Neutrophil (primary cell): ENCODE results near the gene CHCHD4.

Experiments used
- H3K27ac ChIP-seq: fragments of 200-600 bp; sonication (generic); 2 replicates; pipeline ENCODE4 v1.5.1; 2016; ENCODE audit warnings: mild to moderate bottlenecking, moderate library complexity
- H3K27me3 ChIP-seq: fragments of 200-600 bp; sonication (generic); 2 replicates; pipeline ENCODE4 v1.6.0; 2016; ENCODE audit warnings: mild to moderate bottlenecking
- H3K36me3 ChIP-seq: fragments of 200-600 bp; sonication (generic); 2 replicates; pipeline ENCODE4 v1.5.1; 2017
- H3K4me1 ChIP-seq, 2 experiments: fragments of 200-600 bp in 1 of 2; sonication (generic) in 1 of 2; 1 replicate in 1 of 2; 2 replicates in 1 of 2; pipeline versions ENCODE4 v1.5.1 to v1.6.1; 2013 to 2016; ENCODE audit warnings: low read depth in 1 of 2, low read length in 1 of 2, mild to moderate bottlenecking in 1 of 2, moderate library complexity in 1 of 2; ENCODE audit not compliant: control insufficient read depth in 1 of 2, insufficient read depth in 1 of 2
- H3K4me3 ChIP-seq, 2 experiments: fragments of 200-600 bp in 1 of 2; sonication (generic) in 1 of 2; 1 replicate in 1 of 2; 2 replicates in 1 of 2; pipeline ENCODE4 v1.5.1; 2013 to 2016; ENCODE audit warnings: low read depth in 1 of 2, low read length in 1 of 2, mild to moderate bottlenecking in 1 of 2, moderate library complexity in 1 of 2
- H3K9me3 ChIP-seq: fragments of 200-600 bp; sonication (generic); 2 replicates; pipeline ENCODE4 v1.5.1; 2016
- TF ChIP-seq, protein P1 (sequence below): fragments of 200-600 bp; sonication (generic); IDR thresholded peaks from 2 replicates; pipeline ENCODE4 v1.5.1; 2016; ENCODE audit warnings: antibody characterized with exemption

Gene CHCHD4

GRCh38 chr3:14157951-14158350 is 33.3 kb upstream of the CHCHD4 start:
- H3K4me3 ChIP-seq = no peak overlapping the region
- H3K4me1 ChIP-seq = peaks cover 5% of the 10 kb centered on the region in 2 experiments
- no peaks in the 10 kb centered on the region for H3K9me3 ChIP-seq
- no peak overlapping the region for H3K27ac ChIP-seq
- TF ChIP-seq, protein P1, sequence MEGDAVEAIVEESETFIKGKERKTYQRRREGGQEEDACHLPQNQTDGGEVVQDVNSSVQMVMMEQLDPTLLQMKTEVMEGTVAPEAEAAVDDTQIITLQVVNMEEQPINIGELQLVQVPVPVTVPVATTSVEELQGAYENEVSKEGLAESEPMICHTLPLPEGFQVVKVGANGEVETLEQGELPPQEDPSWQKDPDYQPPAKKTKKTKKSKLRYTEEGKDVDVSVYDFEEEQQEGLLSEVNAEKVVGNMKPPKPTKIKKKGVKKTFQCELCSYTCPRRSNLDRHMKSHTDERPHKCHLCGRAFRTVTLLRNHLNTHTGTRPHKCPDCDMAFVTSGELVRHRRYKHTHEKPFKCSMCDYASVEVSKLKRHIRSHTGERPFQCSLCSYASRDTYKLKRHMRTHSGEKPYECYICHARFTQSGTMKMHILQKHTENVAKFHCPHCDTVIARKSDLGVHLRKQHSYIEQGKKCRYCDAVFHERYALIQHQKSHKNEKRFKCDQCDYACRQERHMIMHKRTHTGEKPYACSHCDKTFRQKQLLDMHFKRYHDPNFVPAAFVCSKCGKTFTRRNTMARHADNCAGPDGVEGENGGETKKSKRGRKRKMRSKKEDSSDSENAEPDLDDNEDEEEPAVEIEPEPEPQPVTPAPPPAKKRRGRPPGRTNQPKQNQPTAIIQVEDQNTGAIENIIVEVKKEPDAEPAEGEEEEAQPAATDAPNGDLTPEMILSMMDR = no peak
- no peaks in the 10 kb centered on the region for H3K27me3 ChIP-seq
- H3K36me3 ChIP-seq = peaks cover 66% of the 10 kb centered on the region

GRCh38 chr3:14156843-14157561 is 32.3 kb upstream of the CHCHD4 start:
- H3K9me3 ChIP-seq = no peaks in the 10 kb centered on the region
- H3K4me1 ChIP-seq = peaks cover under 1 to 2% of the 10 kb centered on the region in 2 experiments
- H3K36me3 ChIP-seq = peaks cover 73% of the 10 kb centered on the region
- H3K27ac ChIP-seq = no peak overlapping the region
- no peaks in the 10 kb centered on the region for H3K27me3 ChIP-seq
- no peak overlapping the region for H3K4me3 ChIP-seq
- TF ChIP-seq, protein P1 = no peak

- Histone ChIP-seq H3K27me3 (no peaks in the 10 kb centered on the region), H3K36me3 (peaks cover 81% of the 10 kb centered on the region), H3K27ac (no peak overlapping the region), H3K9me3 (no peaks in the 10 kb centered on the region), H3K4me1 (no peaks in the 10 kb centered on the region), H3K4me3 (no peak overlapping the region)
- TF ChIP-seq, protein P1 = no peak
Observed at GRCh38 chr3:14156201-14156600, 31.5 kb upstream of the CHCHD4 start.

DNA sequence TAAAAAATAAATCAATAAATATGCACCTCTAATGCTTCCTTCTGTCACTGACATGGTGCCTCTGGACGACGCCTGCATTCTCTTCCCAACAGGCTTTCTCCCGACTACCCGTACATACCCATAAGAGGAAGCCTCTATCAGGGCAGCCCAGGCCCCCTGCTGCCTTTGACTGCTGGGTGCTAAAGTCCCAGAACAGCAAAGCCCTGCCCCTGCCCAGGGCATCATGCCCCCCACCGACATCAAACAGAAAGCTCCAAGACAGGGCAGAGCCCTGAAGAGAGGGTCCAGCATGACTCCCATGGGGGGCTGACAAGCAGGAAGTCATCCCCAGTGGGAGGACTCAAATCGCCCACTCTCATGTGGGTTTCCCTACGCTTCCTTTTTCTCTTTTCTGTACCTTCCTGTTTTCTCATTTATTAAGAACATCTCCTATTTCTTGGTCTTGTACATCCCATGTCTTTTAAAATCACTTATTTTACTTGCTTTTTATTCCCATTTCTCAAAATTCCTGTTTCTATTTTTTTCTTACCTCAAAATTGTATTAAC is 30.3 kb upstream of the CHCHD4 start:
- Histone ChIP-seq H3K4me1 (no peaks in the 10 kb centered on the region), H3K27me3 (no peaks in the 10 kb centered on the region), H3K27ac (peak overlapping the region; percentile 47), H3K9me3 (no peaks in the 10 kb centered on the region), H3K4me3 (no peak overlapping the region), H3K36me3 (peaks cover 77% of the 10 kb centered on the region)
- TF ChIP-seq, protein P1 = no peak

DNA sequence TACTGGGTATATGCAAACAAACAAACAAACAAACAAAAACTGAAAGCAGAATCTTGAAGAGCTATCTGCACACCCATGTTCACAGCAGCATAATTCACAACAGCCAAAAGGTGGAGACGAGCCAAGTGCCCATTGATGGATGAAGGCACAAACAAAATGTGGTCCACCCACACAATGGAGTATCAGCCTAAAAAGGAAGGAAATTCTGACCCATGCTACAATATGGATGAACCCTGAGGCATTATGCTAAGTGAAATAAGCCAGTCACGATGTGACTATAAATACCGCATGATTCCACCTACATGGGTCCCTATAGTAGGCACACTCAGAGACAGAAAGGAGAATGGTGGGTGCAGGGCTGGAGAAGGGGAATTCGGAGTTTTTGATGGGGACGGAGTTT is 29.6 kb upstream of the CHCHD4 start:
- TF ChIP-seq, protein P1 = no peak
- no peaks in the 10 kb centered on the region for H3K9me3 ChIP-seq

More for the DNA sequence above, 29.6 kb upstream of the CHCHD4 start:
- no peak overlapping the region for H3K4me3 ChIP-seq
- no peaks in the 10 kb centered on the region for H3K4me1 ChIP-seq
- H3K27ac ChIP-seq = no peak overlapping the region
- no peaks in the 10 kb centered on the region for H3K27me3 ChIP-seq
- H3K36me3 ChIP-seq = peaks cover 74% of the 10 kb centered on the region
